Measurements from ENCODE around the gene CADM1.

GRCh38 chr11:115267238-115267781 is 236.9 kb downstream of the CADM1 start:
- TF ChIP-seq CTCF (IDR thresholded peaks at IDR 0.05 in 2 of 3, conservative IDR thresholded peaks at IDR 0.05 in 1 of 3; ENCODE audit: control insufficient read depth in 2 of 3, extremely low read depth in 1 of 3, insufficient read depth in 1 of 3, low read depth in 3 of 3, low read length in 3 of 3) (no peak), HCFC1 (IDR thresholded peaks at IDR 0.05; ENCODE audit: low read length) (no peak), CHD2 (IDR thresholded peaks at IDR 0.05; ENCODE audit: borderline replicate concordance, low read depth, low read length) (no peak), CHD1 (IDR thresholded peaks at IDR 0.05; ENCODE audit: low read depth, low read length) (no peak), KDM1A (IDR thresholded peaks at IDR 0.05; ENCODE audit: borderline replicate concordance) (no peak), EP300 (IDR thresholded peaks at IDR 0.05; ENCODE audit: borderline replicate concordance in 1 of 2, control insufficient read depth in 1 of 2, low read depth in 2 of 2, low read length in 2 of 2) (no peak), SUZ12 (IDR thresholded peaks at IDR 0.05; ENCODE audit: unreplicated experiment) (no peak), SMAD1 (IDR thresholded peaks at IDR 0.05; ENCODE audit: low read depth, partially characterized antibody) (no peak), ATF3 (IDR thresholded peaks at IDR 0.05; ENCODE audit: borderline replicate concordance, extremely low read depth, low read depth, low read length) (no peak)
